GM23338 (cell line): ENCODE measurements around the gene OGA. TPM values are rescaled to one million over a fixed set of nuclear protein-coding genes. Genes with fewer than 3 reads are reported as not detected.

Source experiments
- ATAC-seq: fragments of 200-7000 bp; cut with Tn5 transposase; 3 replicates; pipeline ENCODE4 v1.9.1; 2020
- DNase-seq: peaks from one replicate; pipeline ENCODE4 v3.0.0-alpha.2; 2015; ENCODE audit warnings: low spot score
- H2AFZ ChIP-seq: fragments of 200-600 bp; sonication (generic); 2 replicates; pipeline ENCODE4 v1.8.0; 2016; ENCODE audit warnings: antibody characterized with exemption, mild to moderate bottlenecking, moderate library complexity
- H3F3A ChIP-seq: fragments of 200-600 bp; sonication (generic); replicated peaks from 2 replicates; pipeline ENCODE4 v1.8.0; 2017; ENCODE audit warnings: antibody characterized with exemption, mixed run types, low read depth
- H3K27ac ChIP-seq: fragments of 200-600 bp; sonication (generic); 2 replicates; pipeline ENCODE4 v1.6.1; 2016; ENCODE audit warnings: low read depth
- H3K27me3 ChIP-seq: fragments of 200-600 bp; sonication (generic); 2 replicates; pipeline ENCODE4 v1.8.0; 2016; ENCODE audit warnings: mild to moderate bottlenecking, mixed run types, moderate library complexity; ENCODE audit not compliant: insufficient read depth
- H3K36me3 ChIP-seq: fragments of 200-600 bp; sonication (generic); 2 replicates; pipeline ENCODE4 v1.8.0; 2016; ENCODE audit warnings: mild to moderate bottlenecking; ENCODE audit not compliant: insufficient read depth
- H3K4me1 ChIP-seq: fragments of 200-600 bp; sonication (generic); 2 replicates; pipeline ENCODE4 v1.8.0; 2016; ENCODE audit warnings: mild to moderate bottlenecking, moderate library complexity; ENCODE audit not compliant: insufficient read depth
- H3K4me2 ChIP-seq: fragments of 200-600 bp; sonication (generic); 2 replicates; pipeline ENCODE4 v1.7.1; 2017; ENCODE audit warnings: mixed run types
- H3K4me3 ChIP-seq: fragments of 200-600 bp; sonication (generic); 2 replicates; pipeline ENCODE4 v1.6.1; 2016; ENCODE audit warnings: mixed run types
- H3K79me2 ChIP-seq: fragments of 200-600 bp; sonication (generic); replicated peaks from 2 replicates; pipeline ENCODE4 v1.8.0; 2017; ENCODE audit warnings: mild to moderate bottlenecking; ENCODE audit not compliant: insufficient read depth
- H3K9me2 ChIP-seq: fragments of 200-600 bp; sonication (generic); 2 replicates; pipeline ENCODE4 v1.8.0; 2017; ENCODE audit not compliant: insufficient read depth
- H4K20me1 ChIP-seq: fragments of 200-600 bp; sonication (generic); replicated peaks from 2 replicates; pipeline ENCODE4 v1.8.0; 2017; ENCODE audit warnings: mild to moderate bottlenecking; ENCODE audit not compliant: insufficient read depth
- H3K27ac Mint-ChIP-seq: 2 replicates; pipeline ENCODE4 v1.8.0; 2020; ENCODE audit warnings: inconsistent platforms, mild to moderate bottlenecking, moderate library complexity, mixed read lengths
- H3K27me3 Mint-ChIP-seq: 3 replicates; pipeline ENCODE4 v1.8.0; 2022; ENCODE audit warnings: low read depth, mild to moderate bottlenecking, moderate library complexity, mixed read lengths, inconsistent platforms; ENCODE audit not compliant: insufficient read depth, poor library complexity
- H3K36me3 Mint-ChIP-seq: 3 replicates; pipeline ENCODE4 v1.8.0; 2021; ENCODE audit warnings: low read depth, mild to moderate bottlenecking, inconsistent platforms, moderate library complexity, mixed read lengths
- H3K4me1 Mint-ChIP-seq: 3 replicates; pipeline ENCODE4 v1.8.0; 2020; ENCODE audit warnings: mild to moderate bottlenecking, inconsistent platforms, mixed read lengths
- H3K4me3 Mint-ChIP-seq: 3 replicates; pipeline ENCODE4 v1.8.0; 2021; ENCODE audit warnings: moderate library complexity, mild to moderate bottlenecking, inconsistent platforms, mixed read lengths
- H3K9me3 Mint-ChIP-seq: 3 replicates; pipeline ENCODE4 v1.8.0; 2020; ENCODE audit warnings: moderate library complexity, mild to moderate bottlenecking, inconsistent platforms, mixed read lengths
- ETS1 ChIP-seq: IDR thresholded peaks from 2 replicates; pipeline ENCODE4 v1.6.1; 2016; ENCODE audit warnings: antibody characterized with exemption
- JUNB ChIP-seq: IDR thresholded peaks from one replicate; pipeline ENCODE4 v1.6.1; 2016; ENCODE audit warnings: antibody characterized with exemption; ENCODE audit not compliant: unreplicated experiment
- NANOG ChIP-seq: IDR thresholded peaks from 2 replicates; pipeline ENCODE4 v1.6.1; 2016; ENCODE audit warnings: antibody characterized with exemption, borderline replicate concordance
- ZNF114 ChIP-seq: fragments of 250-450 bp; sonication (Bioruptor Pico); IDR thresholded peaks from 2 replicates; pipeline ENCODE4 v1.5.0; 2020; ENCODE audit warnings: mild to moderate bottlenecking, moderate library complexity
- ZNF331 ChIP-seq: fragments of 250-450 bp; sonication (Bioruptor Pico); IDR thresholded peaks from 2 replicates; pipeline ENCODE4 v1.5.0; 2020; ENCODE audit warnings: low read depth, mild to moderate bottlenecking, moderate library complexity
- ZNF462 ChIP-seq: fragments of 250-450 bp; sonication (Bioruptor Pico); IDR thresholded peaks from 2 replicates; pipeline ENCODE4 v1.5.0; 2020; ENCODE audit warnings: mild to moderate bottlenecking, moderate library complexity
- polyA plus RNA-seq: library from polyadenylated mRNA; unstranded; fragments of >200 nt; fragmentation: Nextera tagmentation; extraction: Ambion mirVana; gene quantifications from 2 replicates; pipeline ENCODE4 v1.2.1, GENCODE V29; 2016
- total RNA-seq: library from RNA; depleted of rRNA; stranded (reverse); fragments of >200 nt; shearing (Covaris generic); gene quantifications from 2 replicates; pipeline ENCODE4 v1.2.3, GENCODE V29; 2014

Gene OGA
- total and polyA plus RNA-seq, 2 experiments from 2014 or later = 68.4 to 131 TPM

- no peak for TF ChIP-seq ETS1
These were observed 41.3 kb upstream of the OGA start (continued) for GRCh38 chr10:101859530-101859929.

DNA sequence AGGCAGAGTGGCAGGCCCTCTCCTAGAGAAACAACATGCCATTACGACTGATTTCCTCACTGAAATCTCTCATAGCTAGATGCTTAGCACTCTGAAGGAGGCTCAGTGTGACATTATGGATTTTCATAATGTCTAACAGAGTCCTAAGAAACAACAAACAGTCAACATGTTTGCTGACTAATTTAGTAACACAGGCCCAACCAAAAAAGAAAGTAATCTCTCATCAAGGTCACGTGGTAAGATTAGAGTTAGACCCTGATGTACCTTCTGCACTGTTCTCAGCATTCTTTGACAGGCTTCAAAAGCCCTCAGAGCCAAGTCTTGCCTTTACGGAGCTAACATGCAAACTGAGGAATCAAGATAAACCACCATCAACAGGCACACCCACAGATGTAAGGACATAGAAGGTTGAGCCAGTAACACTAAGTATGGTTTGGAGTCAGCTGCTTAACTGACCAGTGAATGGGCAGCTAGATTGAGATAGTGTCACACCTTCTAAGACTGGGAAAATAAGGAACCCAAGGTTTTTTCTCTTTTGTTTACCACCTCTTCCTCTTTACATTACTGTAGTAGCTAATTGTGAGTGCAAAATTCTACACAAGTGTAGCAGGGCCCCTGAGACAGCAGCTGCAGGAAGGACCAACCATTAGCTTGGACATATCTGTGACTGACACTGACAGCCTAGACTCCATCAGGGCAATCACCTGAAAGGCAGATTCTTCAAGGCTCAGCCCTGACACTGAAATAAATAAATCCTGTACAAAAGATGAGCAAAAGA, 40.7 kb upstream of the OGA start:
- Mint-ChIP-seq H3K4me1 (no peaks in the 10 kb centered on the region), H3K4me3 (no peak overlapping the region), H3K27ac (no peak overlapping the region), H3K36me3 (peaks cover 13% of the 10 kb centered on the region), H3K9me3 (peaks cover 14% of the 10 kb centered on the region), H3K27me3 (peaks cover 2% of the 10 kb centered on the region)
- no peak for TF ChIP-seq ZNF331 (CRISPR knock-in tag)
- no peak for TF ChIP-seq NANOG
- no peak for TF ChIP-seq ZNF462 (CRISPR knock-in tag)
- no peak for TF ChIP-seq JUNB
- TF ChIP-seq ETS1 = no peak
- TF ChIP-seq ZNF114 = no peak
- Histone ChIP-seq H3K9me2 (no peaks in the 10 kb centered on the region), H3K27ac (no peak overlapping the region), H4K20me1 (no peaks in the 10 kb centered on the region), H3K36me3 (no peaks in the 10 kb centered on the region), H3K79me2 (no peaks in the 10 kb centered on the region), H3K4me2 (no peak overlapping the region), H2AFZ (no peak overlapping the region), H3K4me3 (no peak overlapping the region), H3K4me1 (no peaks in the 10 kb centered on the region), H3F3A (no peaks in the 10 kb centered on the region), H3K27me3 (no peaks in the 10 kb centered on the region)
- no peak for DNase-seq
- ATAC-seq = no peak
